Measurements from ENCODE around the gene GNE.
"Not testable (repeated sequence)": the region's sequence is repeated elsewhere in the genome, so short reads cannot be mapped to it uniquely, and the experiment has no call there.

The GNE gene

DNA sequence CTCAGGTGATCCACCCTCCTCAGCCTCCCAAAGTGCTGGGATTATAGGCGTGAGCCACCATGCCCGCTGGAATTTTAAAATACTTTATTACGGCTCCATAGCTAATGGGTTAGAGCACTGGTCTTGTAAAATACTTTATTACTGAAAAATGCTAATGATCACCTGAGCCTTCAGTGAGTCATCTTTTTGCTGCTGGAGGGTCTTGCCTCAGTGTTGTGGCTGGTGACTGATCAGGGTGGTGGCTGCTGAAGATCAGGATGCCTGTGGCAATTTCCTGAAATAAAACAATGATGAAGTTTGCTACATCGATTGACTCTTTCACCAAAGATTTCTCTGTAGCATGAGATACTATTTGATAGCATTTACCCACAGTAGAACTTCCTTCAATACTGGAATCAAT is 26.0 kb upstream of the GNE start:
- no peak overlapping the region for H3K4me3 ChIP-seq (ENCODE audit: low read depth, low read length)
- no peak for DNase-seq (ENCODE audit: low read depth)
- TF ChIP-seq, protein P1, sequence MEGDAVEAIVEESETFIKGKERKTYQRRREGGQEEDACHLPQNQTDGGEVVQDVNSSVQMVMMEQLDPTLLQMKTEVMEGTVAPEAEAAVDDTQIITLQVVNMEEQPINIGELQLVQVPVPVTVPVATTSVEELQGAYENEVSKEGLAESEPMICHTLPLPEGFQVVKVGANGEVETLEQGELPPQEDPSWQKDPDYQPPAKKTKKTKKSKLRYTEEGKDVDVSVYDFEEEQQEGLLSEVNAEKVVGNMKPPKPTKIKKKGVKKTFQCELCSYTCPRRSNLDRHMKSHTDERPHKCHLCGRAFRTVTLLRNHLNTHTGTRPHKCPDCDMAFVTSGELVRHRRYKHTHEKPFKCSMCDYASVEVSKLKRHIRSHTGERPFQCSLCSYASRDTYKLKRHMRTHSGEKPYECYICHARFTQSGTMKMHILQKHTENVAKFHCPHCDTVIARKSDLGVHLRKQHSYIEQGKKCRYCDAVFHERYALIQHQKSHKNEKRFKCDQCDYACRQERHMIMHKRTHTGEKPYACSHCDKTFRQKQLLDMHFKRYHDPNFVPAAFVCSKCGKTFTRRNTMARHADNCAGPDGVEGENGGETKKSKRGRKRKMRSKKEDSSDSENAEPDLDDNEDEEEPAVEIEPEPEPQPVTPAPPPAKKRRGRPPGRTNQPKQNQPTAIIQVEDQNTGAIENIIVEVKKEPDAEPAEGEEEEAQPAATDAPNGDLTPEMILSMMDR (conservative IDR thresholded peaks at IDR 0.05; ENCODE audit: low read depth, low read length), result no peak

- TF ChIP-seq, protein P1 (conservative IDR thresholded peaks at IDR 0.05; ENCODE audit: low read depth, low read length), result no peak
- H3K4me3 ChIP-seq (ENCODE audit: low read depth, low read length), result no peak overlapping the region
- no peak for DNase-seq (ENCODE audit: low read depth)
These were observed 24.0 kb upstream of the GNE start for GRCh38 chr9:36282275-36282674.

DNA sequence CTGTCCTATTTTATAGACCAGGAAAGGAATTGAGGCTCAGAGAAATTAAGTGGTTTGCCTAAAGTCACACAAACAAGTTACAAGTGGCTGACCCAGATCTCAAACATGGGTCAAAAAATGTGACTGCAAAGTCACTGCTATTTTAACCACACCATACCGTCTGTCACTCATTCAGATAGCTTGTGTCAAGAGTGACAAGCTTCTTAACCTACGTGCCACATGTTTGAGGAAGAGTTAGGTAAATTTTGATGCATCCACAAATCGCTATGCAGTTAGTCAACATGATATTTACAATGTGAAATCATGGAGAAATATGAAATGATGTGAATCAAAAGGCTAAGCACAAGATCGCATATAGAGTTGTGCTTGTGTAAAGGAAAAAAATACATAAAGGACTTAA is 22.7 kb upstream of the GNE start:
- TF ChIP-seq, protein P1 (conservative IDR thresholded peaks at IDR 0.05; ENCODE audit: low read depth, low read length), result no peak
- DNase-seq (ENCODE audit: low read depth), result no peak
- H3K4me3 ChIP-seq (ENCODE audit: low read depth, low read length), result no peak overlapping the region

GRCh38 chr9:36278243-36278642 is 20.0 kb upstream of the GNE start:
- TF ChIP-seq, protein P1 (conservative IDR thresholded peaks at IDR 0.05; ENCODE audit: low read depth, low read length), result no peak
- no peak overlapping the region for H3K4me3 ChIP-seq (ENCODE audit: low read depth, low read length)
- no peak for DNase-seq (ENCODE audit: low read depth)

DNA sequence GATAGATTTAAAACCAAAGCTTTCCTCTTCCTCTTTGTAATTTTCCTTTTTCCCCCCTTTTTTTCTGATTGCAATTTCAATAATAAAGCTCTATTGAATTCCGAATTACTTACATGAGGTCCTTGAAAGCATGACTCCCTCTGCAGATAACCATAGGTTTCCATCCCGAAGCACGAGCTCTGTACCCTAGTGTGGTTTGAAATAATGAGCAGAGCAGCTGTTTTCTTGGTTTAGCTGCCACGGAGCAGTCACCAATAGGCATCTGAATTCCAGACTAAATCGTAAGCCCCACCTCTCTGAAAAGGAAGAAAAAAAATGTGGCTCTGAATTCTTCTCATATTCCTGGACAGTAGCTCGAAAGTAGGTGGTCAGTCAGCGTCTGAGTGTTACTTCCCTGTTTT is 18.5 kb upstream of the GNE start:
- peak overlapping the region; percentile 29 for H3K4me3 ChIP-seq (ENCODE audit: low read depth, low read length)
- TF ChIP-seq, protein P1 (conservative IDR thresholded peaks at IDR 0.05; ENCODE audit: low read depth, low read length), result no peak
- peak; percentile 90 for DNase-seq (ENCODE audit: low read depth)

DNA sequence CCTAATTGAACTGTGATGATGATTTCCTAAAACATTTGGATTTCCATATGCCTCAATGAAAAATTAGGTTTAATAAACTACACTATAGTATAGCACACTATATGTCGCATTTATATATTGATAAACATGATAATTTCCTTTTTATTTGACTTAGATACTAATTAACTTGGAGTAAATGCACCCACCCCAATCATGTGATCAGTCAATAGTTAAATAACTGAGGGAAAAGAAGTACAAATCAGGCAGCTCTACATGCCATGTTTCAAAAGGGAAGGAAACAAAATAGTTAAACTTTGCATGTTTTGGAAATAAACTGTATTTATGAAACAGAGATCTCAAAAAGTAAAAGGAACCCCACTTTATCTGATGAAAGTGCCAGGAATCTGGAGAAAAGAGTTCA is 18.0 kb upstream of the GNE start:
- TF ChIP-seq, protein P1 (conservative IDR thresholded peaks at IDR 0.05; ENCODE audit: low read depth, low read length), result no peak
- no peak for DNase-seq (ENCODE audit: low read depth)
- H3K4me3 ChIP-seq (ENCODE audit: low read depth, low read length), result peak overlapping the region; percentile 29

GRCh38 chr9:36275060-36275459 is 16.8 kb upstream of the GNE start:
- DNase-seq (ENCODE audit: low read depth), result no peak
- TF ChIP-seq, protein P1 (conservative IDR thresholded peaks at IDR 0.05; ENCODE audit: low read depth, low read length), result no peak
- H3K4me3 ChIP-seq (ENCODE audit: low read depth, low read length), result no peak overlapping the region

DNA sequence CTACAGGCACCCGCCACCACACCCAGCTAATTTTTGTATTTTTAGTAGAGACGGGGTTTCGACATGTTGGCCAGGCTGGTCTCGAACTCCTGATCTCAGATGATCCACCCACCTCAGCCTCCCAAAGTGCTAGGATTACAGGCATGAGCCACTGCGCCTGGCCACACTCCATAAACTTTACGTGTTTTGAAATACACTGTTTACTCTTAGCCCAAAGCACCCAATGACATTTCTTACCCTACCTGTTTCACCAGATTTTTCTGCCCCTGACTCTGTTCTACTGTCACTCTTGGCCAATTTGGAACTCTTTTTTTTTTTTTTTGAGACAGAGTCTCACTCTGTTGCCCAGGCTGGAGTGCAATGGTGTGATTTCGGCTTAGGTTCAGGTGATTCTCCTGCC is 15.1 kb upstream of the GNE start:
- H3K4me3 ChIP-seq (ENCODE audit: low read depth, low read length); DNase-seq (ENCODE audit: low read depth): not testable (repeated sequence)

Measured in choroid plexus epithelial cell (primary cell).